HepG2 (cell line): ENCODE data around the gene RNF213. TPM values are rescaled to one million over a fixed set of nuclear protein-coding genes. Genes with fewer than 3 reads are reported as not detected.
"Not testable (repeated sequence)": the region's sequence is repeated elsewhere in the genome, so short reads cannot be mapped to it uniquely, and the experiment has no call there.

Experiments used
- ATAC-seq: fragments of 200-7000 bp; cut with Tn5 transposase; 3 replicates; pipeline ENCODE4 v1.9.1; 2020; ENCODE audit warnings: mild to moderate bottlenecking, moderate library complexity
- BruUV-seq: library from RNA; stranded (reverse); fragments of 400-500 nt; replicated peaks from 2 replicates; lab custom pipeline; 2021; lab: Mats Ljungman, UMichigan
- CTCF ChIA-PET: fragments of 300-600 bp; formaldehyde crosslinking; extraction: SDS; loops from one replicate; lab custom pipeline; 2021; ENCODE audit warnings: low total read pairs, inconsistent platforms, low intra/inter-chr PET ratio; lab: Yijun Ruan, JAX
- POLR2A ChIA-PET: fragments of 350-600 bp; sonication (Branson Sonifier 250); formaldehyde crosslinking; loops from one replicate; lab custom pipeline; 2020; ENCODE audit warnings: antibody characterized with exemption, inconsistent platforms; lab: Yijun Ruan, JAX
- DNase-seq: peaks from one replicate; pipeline ENCODE4 v3.0.0-alpha.2; 2015; ENCODE audit warnings: low spot score
- FAIRE-seq: peaks from 3 replicates; lab custom pipeline; 2011; peaks lifted over from hg19 to GRCh38; lab: Jason Lieb, UNC
- H2AFZ ChIP-seq: one replicate; pipeline ENCODE4 v1.6.1; 2011; ENCODE audit warnings: low read length, inconsistent platforms
- H3K27ac ChIP-seq: fragments of 300-600 bp; 3 replicates; pipeline ENCODE4 v1.8.0; 2011; ENCODE audit warnings: mixed run types, mild to moderate bottlenecking, mixed read lengths, low read length, inconsistent platforms; ENCODE audit not compliant: insufficient read depth; ENCODE audit errors: extremely low read length
- H3K27me3 ChIP-seq, 2 experiments: fragments of 200-600 bp in 1 of 2; 2 replicates in 1 of 2; 3 replicates in 1 of 2; pipeline versions ENCODE4 v1.6.0 to v1.8.0; 2011; ENCODE audit warnings: low read length in 2 of 2, mild to moderate bottlenecking in 2 of 2, moderate library complexity in 2 of 2, inconsistent platforms in 1 of 2; ENCODE audit not compliant: insufficient read depth in 2 of 2, control insufficient read depth in 1 of 2
- H3K36me3 ChIP-seq, 2 experiments: fragments of 200-600 bp in 1 of 2; replicated peaks in 1 of 2; 2 replicates in 1 of 2; 3 replicates in 1 of 2; pipeline versions ENCODE4 v1.5.1 to v1.8.0; 2011; ENCODE audit warnings: low read length in 2 of 2, inconsistent platforms in 1 of 2; ENCODE audit not compliant: insufficient read depth in 2 of 2, control insufficient read depth in 1 of 2
- H3K4me1 ChIP-seq: 2 replicates; pipeline ENCODE4 v1.5.1; 2012; ENCODE audit warnings: low read length, inconsistent platforms; ENCODE audit not compliant: insufficient read depth
- H3K4me2 ChIP-seq: 2 replicates; pipeline ENCODE4 v1.6.0; 2011; ENCODE audit warnings: low read depth, low read length, inconsistent platforms
- H3K4me3 ChIP-seq, 3 experiments: fragments of 200-600 bp in 1 of 3; sonication (generic), shearing (Covaris generic) in 1 of 3; replicated peaks in 1 of 3; 2 replicates each; pipeline ENCODE4 v1.5.1; 2011 to 2016; ENCODE audit warnings: low read length in 3 of 3, inconsistent platforms in 2 of 3, low read depth in 2 of 3, mild to moderate bottlenecking in 2 of 3, control low read depth in 1 of 3, mixed read lengths in 1 of 3; ENCODE audit not compliant: insufficient read depth in 1 of 3
- H3K79me2 ChIP-seq: one replicate; pipeline ENCODE4 v1.6.1; 2011; ENCODE audit warnings: low read length, inconsistent platforms; ENCODE audit not compliant: insufficient read depth
- H3K9ac ChIP-seq: 2 replicates; pipeline ENCODE4 v1.6.0; 2011; ENCODE audit warnings: mild to moderate bottlenecking, low read depth, low read length, inconsistent platforms; ENCODE audit not compliant: insufficient read depth
- H3K9me3 ChIP-seq: 2 replicates; pipeline ENCODE4 v1.5.1; 2012; ENCODE audit warnings: mild to moderate bottlenecking, low read length
- H4K20me1 ChIP-seq: 2 replicates; pipeline ENCODE4 v1.6.0; 2011; ENCODE audit warnings: inconsistent platforms, mild to moderate bottlenecking, low read length, moderate library complexity; ENCODE audit not compliant: insufficient read depth
- BRD4 ChIP-seq: sonication (generic); formaldehyde crosslinking; IDR thresholded peaks from 2 replicates; pipeline ENCODE4 v1.4.0; 2020; ENCODE audit warnings: missing genetic modification reagents
- NONO ChIP-seq, 2 experiments: fragments of 450-650 bp in 1 of 2; sonication (generic) in 1 of 2; formaldehyde crosslinking in 1 of 2; IDR thresholded peaks in 1 of 2; conservative IDR thresholded peaks in 1 of 2; 2 replicates each; pipeline versions ENCODE4 v1.6.1 to v1.8.0; 2017 to 2022; ENCODE audit warnings: mild to moderate bottlenecking in 1 of 2, missing genetic modification reagents in 1 of 2, moderate library complexity in 1 of 2
- ZKSCAN5 ChIP-seq: sonication (generic); formaldehyde crosslinking; IDR thresholded peaks from 2 replicates; pipeline ENCODE4 v1.5.1; 2020; ENCODE audit warnings: mild to moderate bottlenecking, missing genetic modification reagents
- ZNF207 ChIP-seq: fragments of 450-650 bp; IDR thresholded peaks from 2 replicates; pipeline ENCODE4 v1.6.1; 2016; ENCODE audit warnings: antibody characterized with exemption, borderline replicate concordance
- ZNF776 ChIP-seq: sonication (generic); formaldehyde crosslinking; IDR thresholded peaks from 2 replicates; pipeline ENCODE4 v1.4.0; 2020; ENCODE audit warnings: mild to moderate bottlenecking, missing genetic modification reagents
- WGBS: methylation state at CpG from one replicate; pipeline ENCODE4 v1.1.6; 2017; ENCODE audit warnings: low lambda C conversion rate; 5-methylcytosine and 5-hydroxymethylcytosine counted together
- in situ Hi-C: cut with HindIII; loops from 2 replicates; pipeline ENCODE4 v1.10.0; 2017; ENCODE audit warnings: low pct_unique_long_range_greater_than_20kb; ENCODE audit not compliant: extremely low pct_ligation_motif_present
- intact Hi-C: fragments of 100-400 bp; cut with micrococcal nuclease; formaldehyde crosslinking; loops from one replicate; pipeline ENCODE4 v1.10.0; 2022; ENCODE audit not compliant: unreplicated experiment
- polyA plus RNA-seq, 8 experiments: library from polyadenylated mRNA; depleted of rRNA in 3 of 8; stranded (reverse) in 7 of 8; unstranded in 1 of 8; fragments of >200 nt; fragmentation: Illumina TruSeq in 4 of 8; extraction: Trizol in 4 of 8; gene quantifications; 2 replicates each; pipeline versions ENCODE4 v1.2.1 to v1.2.3, GENCODE V29; 2011 to 2016; ENCODE audit warnings: low read depth in 4 of 8, missing spikeins in 1 of 8, mixed read lengths in 1 of 8; ENCODE audit not compliant: insufficient read depth in 1 of 8
- total RNA-seq, 5 experiments: library from RNA; depleted of rRNA; stranded (reverse); fragments of >200 nt; fragmentation: Illumina TruSeq; extraction: Trizol; gene quantifications; 2 replicates each; pipeline ENCODE4 v1.2.3, GENCODE V29; 2016; ENCODE audit warnings: low read depth in 1 of 5
- TF ChIP-seq, protein P1 (sequence below): sonication (generic); formaldehyde crosslinking; IDR thresholded peaks from 2 replicates; pipeline ENCODE4 v1.5.1; 2020; ENCODE audit warnings: mild to moderate bottlenecking, missing genetic modification reagents, moderate library complexity

Gene RNF213
- total and polyA plus RNA-seq, 2 of the 13 experiments (the other 11 are each of a cell fraction or from before 2014, with no cell fraction given), result 38.6 to 38.7 TPM

- TF ChIP-seq, protein P1, sequence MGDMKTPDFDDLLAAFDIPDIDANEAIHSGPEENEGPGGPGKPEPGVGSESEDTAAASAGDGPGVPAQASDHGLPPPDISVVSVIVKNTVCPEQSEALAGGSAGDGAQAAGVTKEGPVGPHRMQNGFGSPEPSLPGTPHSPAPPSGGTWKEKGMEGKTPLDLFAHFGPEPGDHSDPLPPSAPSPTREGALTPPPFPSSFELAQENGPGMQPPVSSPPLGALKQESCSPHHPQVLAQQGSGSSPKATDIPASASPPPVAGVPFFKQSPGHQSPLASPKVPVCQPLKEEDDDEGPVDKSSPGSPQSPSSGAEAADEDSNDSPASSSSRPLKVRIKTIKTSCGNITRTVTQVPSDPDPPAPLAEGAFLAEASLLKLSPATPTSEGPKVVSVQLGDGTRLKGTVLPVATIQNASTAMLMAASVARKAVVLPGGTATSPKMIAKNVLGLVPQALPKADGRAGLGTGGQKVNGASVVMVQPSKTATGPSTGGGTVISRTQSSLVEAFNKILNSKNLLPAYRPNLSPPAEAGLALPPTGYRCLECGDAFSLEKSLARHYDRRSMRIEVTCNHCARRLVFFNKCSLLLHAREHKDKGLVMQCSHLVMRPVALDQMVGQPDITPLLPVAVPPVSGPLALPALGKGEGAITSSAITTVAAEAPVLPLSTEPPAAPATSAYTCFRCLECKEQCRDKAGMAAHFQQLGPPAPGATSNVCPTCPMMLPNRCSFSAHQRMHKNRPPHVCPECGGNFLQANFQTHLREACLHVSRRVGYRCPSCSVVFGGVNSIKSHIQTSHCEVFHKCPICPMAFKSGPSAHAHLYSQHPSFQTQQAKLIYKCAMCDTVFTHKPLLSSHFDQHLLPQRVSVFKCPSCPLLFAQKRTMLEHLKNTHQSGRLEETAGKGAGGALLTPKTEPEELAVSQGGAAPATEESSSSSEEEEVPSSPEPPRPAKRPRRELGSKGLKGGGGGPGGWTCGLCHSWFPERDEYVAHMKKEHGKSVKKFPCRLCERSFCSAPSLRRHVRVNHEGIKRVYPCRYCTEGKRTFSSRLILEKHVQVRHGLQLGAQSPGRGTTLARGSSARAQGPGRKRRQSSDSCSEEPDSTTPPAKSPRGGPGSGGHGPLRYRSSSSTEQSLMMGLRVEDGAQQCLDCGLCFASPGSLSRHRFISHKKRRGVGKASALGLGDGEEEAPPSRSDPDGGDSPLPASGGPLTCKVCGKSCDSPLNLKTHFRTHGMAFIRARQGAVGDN, result 0 out of 2 replicates have a peak, but pooled peaks have one; percentile 18
- TF ChIP-seq ZNF776 (CRISPR knock-in tag) (no peak), NONO (IDR thresholded peaks at IDR 0.05) (no peak), NONO (CRISPR knock-in tag; conservative IDR thresholded peaks at IDR 0.05) (no peak), ZNF207 (0 out of 2 replicates have a peak, but pooled peaks have one; percentile 65), BRD4 (CRISPR knock-in tag) (no peak)
These were observed 52.6 kb downstream of the RNF213 start (continued) for GRCh38 chr17:80313160-80313829.

DNA sequence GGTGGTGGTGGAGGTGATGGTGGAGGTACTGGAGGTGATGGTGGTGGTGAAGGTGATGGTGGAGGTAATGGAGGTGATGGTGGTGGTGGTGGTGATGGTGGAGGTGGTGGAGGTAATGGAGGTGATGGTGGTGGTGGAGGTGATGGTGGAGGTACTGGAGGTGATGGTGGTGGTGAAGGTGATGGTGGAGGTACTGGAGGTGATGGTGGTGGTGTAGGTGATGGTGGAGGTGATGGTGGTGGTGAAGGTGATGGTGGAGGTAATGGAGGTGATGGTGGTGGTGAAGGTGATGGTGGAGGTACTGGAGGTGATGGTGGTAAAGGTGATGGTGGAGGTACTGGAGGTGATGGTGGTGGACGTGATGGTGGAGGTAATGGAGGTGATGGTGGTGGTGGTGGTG is 53.3 kb downstream of the RNF213 start:
- intact Hi-C loops, in situ Hi-C loops, DNase-seq, H3K27ac ChIP-seq, POLR2A ChIA-PET, H3K4me2 ChIP-seq, FAIRE-seq: not testable (repeated sequence)
- TF ChIP-seq ZKSCAN5 (CRISPR knock-in tag), result peak; percentile 90
- TF ChIP-seq, all 625 proteins: peak for 1; not testable (repeated sequence) for 624
- BruUV-seq, H3K4me3 ChIP-seq, H3K9ac ChIP-seq, H3K27me3 ChIP-seq, H3K79me2 ChIP-seq, H3K9me3 ChIP-seq, H4K20me1 ChIP-seq, CTCF ChIA-PET, H2AFZ ChIP-seq, ATAC-seq, H3K4me1 ChIP-seq: not testable (repeated sequence)
- peaks cover 24 to 48% of the 10 kb centered on the region in 2 experiments for H3K36me3 ChIP-seq
- WGBS, result 94% methylated on average over 1 of the region's 1 CpG
